Endothelial cell of umbilical vein (primary cell): ENCODE results near the gene USF1. TPM values are rescaled to one million over a fixed set of nuclear protein-coding genes. Genes with fewer than 3 reads are reported as not detected.

Experiments used
- BruUV-seq: library from RNA; stranded (reverse); fragments of 400-500 nt; replicated peaks from 2 replicates; lab custom pipeline; 2021; lab: Mats Ljungman, UMichigan
- CTCF ChIA-PET: fragments of 300-600, 350-600 bp; sonication (Branson Sonifier 250); formaldehyde crosslinking; loops from one replicate; lab custom pipeline; 2021; ENCODE audit warnings: antibody characterized with exemption, inconsistent platforms; lab: Charles Lee
- POLR2A ChIA-PET: fragments of 300-600, 350-600 bp; sonication (Branson Sonifier 250); formaldehyde crosslinking; loops from one replicate; lab custom pipeline; 2021; ENCODE audit warnings: antibody characterized with exemption, inconsistent platforms; lab: Charles Lee
- DNase-seq: peaks from one replicate; pipeline ENCODE4 v3.0.0-alpha.2; 2011; ENCODE audit warnings: low read depth, low spot score
- FAIRE-seq: peaks from 2 replicates; lab custom pipeline; 2011; peaks lifted over from hg19 to GRCh38; lab: Jason Lieb, UNC
- H2AFZ ChIP-seq: 2 replicates; pipeline ENCODE4 v1.6.0; 2012; ENCODE audit warnings: low read depth, low read length, control low read depth, inconsistent platforms
- H3K27ac ChIP-seq: 2 replicates; pipeline ENCODE4 v1.5.1; 2011; ENCODE audit warnings: low read depth, mild to moderate bottlenecking, control low read depth, low read length, moderate library complexity; ENCODE audit not compliant: insufficient read depth
- H3K27me3 ChIP-seq, 2 experiments: 2 replicates each; pipeline versions ENCODE4 v1.6.0 to v1.6.1; 2011; ENCODE audit warnings: low read length in 2 of 2, mixed read lengths in 1 of 2; ENCODE audit not compliant: control insufficient read depth in 2 of 2, insufficient read depth in 2 of 2
- H3K36me3 ChIP-seq, 2 experiments: 2 replicates in 1 of 2; 3 replicates in 1 of 2; pipeline ENCODE4 v1.5.1; 2011; ENCODE audit warnings: low read length in 2 of 2, mild to moderate bottlenecking in 1 of 2, moderate library complexity in 1 of 2; ENCODE audit not compliant: control insufficient read depth in 2 of 2, insufficient read depth in 2 of 2; ENCODE audit errors: extremely low read depth in 1 of 2
- H3K4me1 ChIP-seq: 3 replicates; pipeline ENCODE4 v1.5.1; 2011; ENCODE audit warnings: mild to moderate bottlenecking, low read length; ENCODE audit not compliant: control insufficient read depth, insufficient read depth; ENCODE audit errors: extremely low read depth
- H3K4me2 ChIP-seq: 2 replicates; pipeline ENCODE4 v1.6.1; 2011; ENCODE audit warnings: low read length, control low read depth, mixed read lengths; ENCODE audit not compliant: insufficient read depth
- H3K4me3 ChIP-seq, 3 experiments: fragments of 200-600 bp in 1 of 3; sonication (generic), shearing (Covaris generic) in 1 of 3; replicated peaks in 1 of 3; 2 replicates each; pipeline ENCODE4 v1.5.1; 2011 to 2016; ENCODE audit warnings: control low read depth in 3 of 3, low read length in 3 of 3, mild to moderate bottlenecking in 2 of 3, inconsistent platforms in 1 of 3, low read depth in 1 of 3, moderate library complexity in 1 of 3; ENCODE audit not compliant: insufficient read depth in 1 of 3
- H3K79me2 ChIP-seq: 2 replicates; pipeline ENCODE4 v1.6.0; 2012; ENCODE audit warnings: low read length, inconsistent platforms; ENCODE audit not compliant: control insufficient read depth, insufficient read depth
- H3K9ac ChIP-seq: replicated peaks from 2 replicates; pipeline ENCODE3; 2011; ENCODE audit warnings: low read length, control low read depth; ENCODE audit not compliant: insufficient read depth; ENCODE audit errors: extremely low read depth
- H3K9me1 ChIP-seq: replicated peaks from 3 replicates; pipeline ENCODE4 v1.6.0; 2011; ENCODE audit warnings: mild to moderate bottlenecking, low read length; ENCODE audit not compliant: control insufficient read depth, insufficient read depth; ENCODE audit errors: extremely low read depth
- H3K9me3 ChIP-seq: replicated peaks from 2 replicates; pipeline ENCODE4 v1.5.1; 2012; ENCODE audit warnings: low read length, inconsistent platforms; ENCODE audit not compliant: control insufficient read depth, insufficient read depth
- H4K20me1 ChIP-seq: replicated peaks from 2 replicates; pipeline ENCODE3; 2011; ENCODE audit warnings: mild to moderate bottlenecking, low read length; ENCODE audit not compliant: control insufficient read depth, insufficient read depth; ENCODE audit errors: extremely low read depth
- CTCF ChIP-seq, 2 donors: IDR thresholded peaks; 1 replicate in 1 of 2; 2 replicates in 1 of 2; pipeline ENCODE4 v1.5.1; 2011; ENCODE audit warnings: low read length in 2 of 2, mild to moderate bottlenecking in 2 of 2, moderate library complexity in 2 of 2, control low read depth in 1 of 2, inconsistent platforms in 1 of 2, low read depth in 1 of 2; ENCODE audit not compliant: insufficient read depth in 1 of 2; ENCODE audit errors: extremely low read depth in 1 of 2
- EZH2 ChIP-seq: IDR thresholded peaks from 2 replicates; pipeline ENCODE4 v1.6.1; 2012; ENCODE audit warnings: borderline replicate concordance, low read depth, mild to moderate bottlenecking, moderate library complexity, low read length, inconsistent platforms; ENCODE audit not compliant: severe bottlenecking
- FOS ChIP-seq: IDR thresholded peaks from 2 replicates; pipeline ENCODE4 v1.6.1; 2011; ENCODE audit warnings: mild to moderate bottlenecking, low read length, moderate library complexity, borderline replicate concordance; ENCODE audit not compliant: insufficient read depth
- GATA2 ChIP-seq: IDR thresholded peaks from 2 replicates; pipeline ENCODE4 v1.7.0; 2011; ENCODE audit warnings: low read depth, mild to moderate bottlenecking, moderate library complexity, mixed read lengths, low read length; ENCODE audit not compliant: insufficient read length, insufficient read depth
- JUN ChIP-seq: IDR thresholded peaks from 2 replicates; pipeline ENCODE4 v1.6.1; 2011; ENCODE audit warnings: borderline replicate concordance, low read depth; ENCODE audit not compliant: insufficient read length, insufficient read depth
- MAX ChIP-seq: IDR thresholded peaks from 2 replicates; pipeline ENCODE4 v1.6.1; 2011; ENCODE audit not compliant: insufficient read depth, insufficient read length
- MYC ChIP-seq: IDR thresholded peaks from one replicate; pipeline ENCODE4 v1.6.1; 2011; ENCODE audit warnings: mild to moderate bottlenecking, low read depth, low read length
- POLR2A ChIP-seq: IDR thresholded peaks from 2 replicates; pipeline ENCODE4 v1.6.1; 2012; ENCODE audit warnings: low read depth, mild to moderate bottlenecking, control low read depth, low read length
- POLR2AphosphoS5 ChIP-seq: IDR thresholded peaks from 2 replicates; pipeline ENCODE4 v1.6.1; 2012; ENCODE audit warnings: low read depth, mild to moderate bottlenecking, control low read depth, low read length, moderate library complexity; ENCODE audit not compliant: insufficient read depth
- dilution Hi-C: fragments of 300-500 bp; cut with MboI; formaldehyde crosslinking; loops from one replicate; pipeline ENCODE4 v1.15.0; 2019; ENCODE audit warnings: low sequenced_read_pairs; ENCODE audit not compliant: extremely low pct_ligation_motif_present
- intact Hi-C: fragments of 100-400 bp; cut with micrococcal nuclease; formaldehyde crosslinking; loops from one replicate; pipeline ENCODE4 v1.10.0; 2022
- polyA plus RNA-seq, 4 experiments: library from polyadenylated mRNA; depleted of rRNA in 3 of 4; stranded (reverse) in 3 of 4; unstranded in 1 of 4; fragments of >200 nt; gene quantifications; 2 replicates each; pipeline versions ENCODE4 v1.2.1 to v1.2.3, GENCODE V29; 2011 to 2012; ENCODE audit warnings: missing spikeins in 1 of 4
- total RNA-seq: library from RNA; stranded (reverse); gene quantifications from 2 replicates; pipeline ENCODE4 v1.2.3, GENCODE V29; 2021

USF1 gene
- total and polyA plus RNA-seq, 2 donors (not counting 3 experiments of a cell fraction or from before 2014, with no cell fraction given) = 53.4 to 56.7 TPM

- no peaks in the 10 kb centered on the region for H3K36me3 ChIP-seq
- peak overlapping the region; percentile 46 for H3K4me2 ChIP-seq
- POLR2A ChIA-PET = no interaction called here
- no peak overlapping the region for H2AFZ ChIP-seq
- no peaks in the 10 kb centered on the region for H4K20me1 ChIP-seq
- no peaks in the 10 kb centered on the region for H3K9me3 ChIP-seq
- H3K9me1 ChIP-seq = no peaks in the 10 kb centered on the region
- no TSS peak for BruUV-seq
- TF ChIP-seq EZH2 (no peak), POLR2A (no peak), GATA2 (no peak), FOS (no peak), MAX (no peak), JUN (no peak), CTCF (IDR thresholded peaks at IDR 0.05; ENCODE audit: extremely low read depth in 1 of 2, insufficient read depth in 1 of 2, low read depth in 1 of 2, low read length in 2 of 2) (no peak), POLR2AphosphoS5 (no peak), MYC (no peak)
- intact Hi-C loops = no loop called here
- H3K4me1 ChIP-seq = peaks cover 48% of the 10 kb centered on the region
- dilution Hi-C loops = no loop called here
- no peak overlapping the region for H3K9ac ChIP-seq
- DNase-seq = no peak
- H3K27me3 ChIP-seq = no peaks in the 10 kb centered on the region
- no peak overlapping the region for H3K27ac ChIP-seq
- H3K4me3 ChIP-seq = peak overlapping the region in 1 of 3 experiments; percentile 20
- CTCF ChIA-PET = interaction anchor here (0.6 to 5.6 kb wide), 6 partner anchors 22 to 79 kb away, joined by 3 to 100 read pairs (median 4); partner anchors contain the start of genes KLHDC9 and USF1
- no peak for FAIRE-seq
- peaks cover 24% of the 10 kb centered on the region for H3K79me2 ChIP-seq
Measured at GRCh38 chr1:161018631-161018930, 27.2 kb downstream of the USF1 start.
